GM21367 (cell line): ENCODE results near the gene TTC33.
"Not testable (repeated sequence)": the region's sequence is repeated elsewhere in the genome, so short reads cannot be mapped to it uniquely, and the experiment has no call there.

Experiments used
- ATAC-seq: cut with Tn5 transposase; IDR thresholded peaks from one replicate; pipeline ENCODE4 v1.9.1; 2021; ENCODE audit not compliant: unreplicated experiment

The TTC33 gene

GRCh38 chr5:40755407-40756365, at the start of gene TTC33:
TTC33 (minus strand) TSS chr5:40755961; CDS start chr5:40747018, 8,943 bp downstream.
- ATAC-seq: peak; percentile 88

GRCh38 chr5:40801771-40802562, 46.2 kb upstream of the TTC33 start:
- no peak for ATAC-seq

- no peak for ATAC-seq
Observed at GRCh38 chr5:40799258-40799657, 43.5 kb upstream of the TTC33 start.

GRCh38 chr5:40798801-40799210, 43.0 kb upstream of the TTC33 start:
- no peak for ATAC-seq

- ATAC-seq: peak; percentile 93
Observed at GRCh38 chr5:40798012-40798800, 42.4 kb upstream of the TTC33 start, which contains the start of gene PRKAA1. PRKAA1 (minus strand) TSS chr5:40798374; CDS start chr5:40798189, 185 bp downstream.

- ATAC-seq: peak; percentile 42
Observed at GRCh38 chr5:40797273-40798011, 41.7 kb upstream of the TTC33 start.

GRCh38 chr5:40796487-40796889, 40.7 kb upstream of the TTC33 start:
- no peak for ATAC-seq

- not testable (repeated sequence) for ATAC-seq
Observed at GRCh38 chr5:40794877-40795276, 39.1 kb upstream of the TTC33 start.

GRCh38 chr5:40794340-40794739, 38.6 kb upstream of the TTC33 start:
- ATAC-seq: not testable (repeated sequence)

- not testable (repeated sequence) for ATAC-seq
Observed at GRCh38 chr5:40792691-40793090, 36.9 kb upstream of the TTC33 start.

GRCh38 chr5:40791715-40792139, 36.0 kb upstream of the TTC33 start:
- ATAC-seq: no peak

- ATAC-seq: no peak
Observed at GRCh38 chr5:40790947-40791593, 35.3 kb upstream of the TTC33 start.

GRCh38 chr5:40788941-40789340, 33.2 kb upstream of the TTC33 start:
- ATAC-seq: not testable (repeated sequence)

- no peak for ATAC-seq
Observed at GRCh38 chr5:40787986-40788385, 32.2 kb upstream of the TTC33 start.

GRCh38 chr5:40786664-40787063, 30.9 kb upstream of the TTC33 start:
- not testable (repeated sequence) for ATAC-seq

- ATAC-seq: no peak
Observed at GRCh38 chr5:40784916-40785315, 29.2 kb upstream of the TTC33 start.

- ATAC-seq: no peak
Observed at GRCh38 chr5:40784027-40784653, 28.4 kb upstream of the TTC33 start.

GRCh38 chr5:40781843-40782409, 26.2 kb upstream of the TTC33 start:
- no peak for ATAC-seq

- no peak for ATAC-seq
Observed at GRCh38 chr5:40780858-40781257, 25.1 kb upstream of the TTC33 start.
